ENCODE data around the gene PCP4L1.

GRCh38 chr1:161225178-161225533 is 33.4 kb upstream of the PCP4L1 start:
- TF ChIP-seq ZNF19 (tag by site-specific recombination; IDR thresholded peaks at IDR 0.05; ENCODE audit: low read depth) (no peak), PBX3 (CRISPR knock-in tag; IDR thresholded peaks at IDR 0.05) (no peak), ZSCAN16 (tag by site-specific recombination; IDR thresholded peaks at IDR 0.05) (no peak), ZNF311 (tag by site-specific recombination; IDR thresholded peaks at IDR 0.05; ENCODE audit: borderline replicate concordance) (no peak), ZFP69B (tag by site-specific recombination; IDR thresholded peaks at IDR 0.05) (no peak), ZNF645 (tag by site-specific recombination; IDR thresholded peaks at IDR 0.05) (no peak), KLF8 (tag by site-specific recombination; IDR thresholded peaks at IDR 0.05) (no peak), CTCF (tag by site-specific recombination; IDR thresholded peaks at IDR 0.05) (no peak)

Measured in HEK293 (cell line).